Inferior parietal cortex (tissue), 1 donor: ENCODE measurements around the gene MST1R.

Source experiments
- DNase-seq: peaks from one replicate; pipeline ENCODE4 v3.0.0-alpha.2; 2016; ENCODE audit errors: extremely low spot score

The MST1R gene

DNA sequence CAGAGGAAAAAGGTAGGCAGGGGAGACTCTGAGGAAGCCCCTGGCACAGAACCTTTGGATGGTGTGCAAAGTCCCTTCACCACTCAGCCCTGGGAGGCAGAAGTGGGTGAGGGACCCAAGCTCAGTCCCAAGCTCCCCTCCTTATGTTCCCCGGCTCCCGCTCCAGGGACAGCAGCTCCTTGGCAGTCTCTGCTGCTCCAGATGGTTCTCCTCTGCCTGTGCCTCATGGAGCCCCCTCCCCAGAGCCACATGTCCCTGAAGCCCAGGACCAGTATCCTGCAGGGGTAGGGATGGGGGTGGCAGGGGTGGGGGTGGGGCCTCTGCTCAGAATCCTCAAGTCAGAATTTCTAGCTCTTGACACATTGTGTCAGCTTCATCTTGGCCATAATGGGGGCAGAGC is 26.0 kb downstream of the MST1R start:
- no peak for DNase-seq

DNA sequence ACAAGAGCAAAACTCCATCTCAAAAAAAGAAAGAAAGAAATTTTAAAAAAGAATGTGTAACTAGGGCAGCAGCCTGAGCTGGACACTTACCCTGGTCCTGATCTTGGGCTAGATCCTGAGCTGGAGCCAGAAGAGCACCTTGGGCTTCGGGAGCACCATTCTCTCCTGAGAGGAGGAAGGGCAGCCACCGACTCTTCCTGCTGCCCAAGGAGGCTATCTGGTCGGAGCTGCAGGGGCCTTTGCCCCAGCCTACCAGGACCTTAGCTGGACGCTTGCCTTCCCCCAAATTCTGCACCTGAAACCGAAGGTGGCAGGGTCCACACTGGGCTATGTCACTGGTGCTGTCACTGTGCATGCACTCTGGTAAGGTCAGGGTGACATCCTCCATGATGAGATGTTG is 27.1 kb downstream of the MST1R start:
- no peak for DNase-seq

DNA sequence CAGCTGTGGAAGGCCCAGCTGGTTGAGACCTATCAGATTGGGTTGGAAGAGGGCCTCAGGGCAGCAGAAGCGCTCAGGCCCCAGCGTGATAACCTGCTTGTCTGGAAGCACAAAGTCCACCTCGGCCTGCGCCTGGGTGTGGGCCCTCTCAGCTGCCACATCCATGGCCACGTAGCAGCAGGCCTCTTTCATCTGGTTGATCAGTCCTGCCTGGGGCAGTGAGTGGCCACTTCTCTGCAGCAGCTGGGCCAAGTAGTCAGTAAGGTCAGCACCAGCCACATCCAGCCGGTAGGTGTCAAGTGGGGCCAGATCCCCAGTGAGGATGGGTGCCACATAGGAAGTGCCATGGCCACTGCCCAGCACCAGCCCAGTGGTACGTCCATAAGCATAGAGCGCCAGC is 30.1 kb downstream of the MST1R start:
- DNase-seq, result no peak

DNA sequence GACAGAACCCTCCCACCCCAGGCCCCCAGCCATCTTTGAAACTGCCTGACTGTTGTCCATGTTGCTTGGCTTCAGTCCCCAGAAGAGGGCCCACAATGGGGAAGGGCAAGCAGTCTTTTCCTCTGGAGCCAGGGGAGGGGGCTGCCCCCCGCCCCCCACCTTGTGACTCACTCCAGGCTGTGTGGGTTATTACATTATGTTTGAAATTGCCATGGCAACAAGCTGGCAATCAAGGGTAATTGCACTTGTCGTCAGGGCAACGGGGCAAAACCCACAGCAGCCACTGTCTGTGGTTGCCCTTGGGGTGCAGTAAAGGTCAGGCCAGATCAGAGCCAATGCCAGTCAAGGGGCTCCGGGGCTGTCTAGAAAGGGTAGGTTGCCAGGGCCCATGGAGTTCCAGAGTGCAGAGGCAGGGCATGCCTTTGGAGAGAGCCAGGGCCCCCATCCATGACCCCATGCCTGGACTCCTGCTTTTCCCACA is 30.8 kb downstream of the MST1R start:
- no peak for DNase-seq

DNA sequence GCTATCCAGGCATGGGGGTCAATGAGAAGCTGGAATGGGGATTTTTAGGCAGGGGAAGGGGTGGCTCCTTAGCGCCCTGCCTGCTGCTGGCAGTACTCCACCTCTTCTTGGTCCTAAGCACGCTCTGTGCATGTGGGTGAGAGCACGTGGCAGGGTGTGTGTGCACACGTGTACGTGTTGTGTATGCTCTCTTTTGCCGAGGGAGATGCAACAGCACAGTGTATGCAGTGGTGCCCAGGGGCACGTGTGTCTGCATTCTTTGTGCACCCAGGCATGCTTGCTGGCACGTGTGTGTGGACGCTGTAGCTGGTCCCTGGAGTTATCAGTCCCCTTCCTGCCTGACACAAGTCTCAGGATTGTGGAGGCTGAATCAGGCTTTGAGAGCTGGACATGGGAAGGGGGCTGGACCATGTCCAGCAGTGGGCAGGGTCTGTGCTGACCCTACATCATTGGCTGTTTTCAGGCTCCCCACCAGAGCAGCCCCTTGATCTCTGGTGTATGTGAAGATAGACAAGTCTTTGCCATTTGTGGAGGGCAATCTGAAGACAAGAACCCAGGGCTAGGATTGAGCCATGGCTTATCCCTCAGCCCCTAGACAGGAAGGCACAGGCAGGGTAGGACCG is 32.0 kb downstream of the MST1R start:
- no peak for DNase-seq

DNA sequence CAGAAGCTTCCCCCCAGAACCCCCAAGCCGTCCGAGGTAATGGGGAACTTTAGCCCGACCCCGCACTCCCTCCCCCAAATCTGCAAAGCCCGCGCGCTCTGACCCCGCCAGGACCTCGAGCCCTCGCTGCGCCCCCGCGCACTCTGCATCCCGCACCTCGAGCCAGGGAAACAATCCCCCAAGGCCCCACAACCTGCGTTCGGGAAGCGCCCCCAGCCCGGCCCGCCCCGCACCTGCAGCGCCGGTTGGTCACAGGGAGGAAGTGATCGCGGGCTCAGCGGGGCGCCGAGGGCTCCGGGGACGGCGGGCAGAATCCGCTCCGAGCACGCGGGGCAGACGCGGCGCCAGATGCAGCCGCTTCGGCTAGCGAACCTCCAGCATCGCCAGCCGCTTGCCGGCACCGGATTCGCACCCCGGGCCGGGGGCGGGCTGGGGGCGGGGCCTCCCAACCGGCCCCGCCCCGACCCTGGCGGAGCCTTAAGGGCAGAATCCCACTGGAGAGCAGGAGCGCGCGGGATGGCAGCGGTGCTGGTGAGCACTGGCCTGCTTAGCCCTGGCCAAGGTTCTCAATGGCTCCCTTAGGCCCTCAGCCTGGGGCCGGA is 34.0 kb downstream of the MST1R start, which contains the start of gene CAMKV:
Gene CAMKV (minus strand): TSS at position 382 of the 602 bp plus-strand sequence. CDS start 7,518 bp downstream, outside the sequence.
- DNase-seq, result no peak

DNA sequence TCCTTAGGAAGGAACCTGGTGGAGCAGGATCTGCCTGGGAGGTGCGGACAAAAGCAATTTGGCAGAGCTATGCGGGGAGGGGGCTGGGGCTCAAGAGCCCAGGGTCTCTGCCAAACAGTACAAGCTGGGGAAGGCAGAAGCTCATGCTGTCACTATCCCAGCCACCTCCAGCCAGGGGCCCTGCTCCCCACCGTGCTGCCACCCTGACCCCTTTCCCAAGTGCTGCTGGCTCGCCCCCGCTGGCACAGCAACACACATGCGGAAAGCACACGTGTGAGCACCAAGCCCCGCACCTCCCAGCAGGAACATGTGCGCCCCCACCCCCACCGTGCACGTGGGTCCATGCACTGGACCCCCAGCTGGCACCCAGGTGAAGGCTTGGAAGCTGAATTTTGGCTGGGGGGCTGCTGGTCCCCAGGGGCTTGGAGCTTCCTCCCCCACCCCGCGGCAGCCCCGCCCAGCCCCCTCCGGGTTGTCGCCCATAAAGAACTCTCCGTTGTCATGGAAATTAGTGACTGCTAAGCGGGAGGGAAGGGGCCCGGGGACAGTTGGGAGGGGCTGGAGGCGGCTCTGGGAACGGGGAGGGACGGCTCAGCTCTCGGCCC is 34.7 kb downstream of the MST1R start:
- DNase-seq, result no peak

DNA sequence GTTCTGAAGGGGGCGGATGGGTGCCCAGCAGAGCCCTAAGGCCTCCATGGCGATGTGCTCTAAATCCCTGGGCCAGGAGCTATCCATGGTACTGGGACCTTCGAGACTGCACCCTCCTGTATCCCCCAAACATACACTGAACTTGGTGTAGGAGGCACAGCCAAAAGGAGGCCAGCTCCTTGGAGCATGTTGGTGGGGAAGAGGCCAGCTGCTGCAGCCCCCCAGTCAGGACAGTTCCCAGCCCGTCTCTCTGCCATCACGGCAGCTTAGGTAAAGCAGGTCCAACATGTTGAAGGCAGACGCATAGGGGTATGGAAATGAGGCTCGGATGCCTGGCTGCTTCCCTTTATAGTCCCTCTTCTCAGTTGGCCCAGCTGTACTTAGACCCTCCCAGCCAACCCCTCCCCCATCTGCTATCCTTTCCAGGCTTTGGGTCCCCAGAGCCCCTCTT is 35.8 kb downstream of the MST1R start:
- no peak for DNase-seq

DNA sequence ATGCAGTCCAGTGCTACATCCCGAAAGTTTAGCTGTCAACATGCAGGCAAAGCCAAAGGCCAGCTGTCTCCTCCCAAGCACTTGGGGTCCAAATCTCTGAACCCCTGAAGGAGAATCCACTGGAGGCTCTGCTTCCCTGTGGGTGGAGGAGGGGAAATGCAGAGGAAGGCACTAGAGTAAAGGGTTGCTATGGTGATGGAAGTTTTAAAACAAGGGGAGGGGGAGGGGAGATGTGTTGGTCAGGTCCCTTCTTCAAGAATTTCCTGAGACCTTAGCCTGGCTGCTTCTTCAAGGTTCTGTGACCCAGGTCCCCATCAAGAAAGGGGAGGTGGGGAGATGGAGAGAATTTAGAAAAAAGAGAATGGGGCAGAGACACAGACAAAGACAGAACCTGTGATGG is 36.3 kb downstream of the MST1R start:
- no peak for DNase-seq

DNA sequence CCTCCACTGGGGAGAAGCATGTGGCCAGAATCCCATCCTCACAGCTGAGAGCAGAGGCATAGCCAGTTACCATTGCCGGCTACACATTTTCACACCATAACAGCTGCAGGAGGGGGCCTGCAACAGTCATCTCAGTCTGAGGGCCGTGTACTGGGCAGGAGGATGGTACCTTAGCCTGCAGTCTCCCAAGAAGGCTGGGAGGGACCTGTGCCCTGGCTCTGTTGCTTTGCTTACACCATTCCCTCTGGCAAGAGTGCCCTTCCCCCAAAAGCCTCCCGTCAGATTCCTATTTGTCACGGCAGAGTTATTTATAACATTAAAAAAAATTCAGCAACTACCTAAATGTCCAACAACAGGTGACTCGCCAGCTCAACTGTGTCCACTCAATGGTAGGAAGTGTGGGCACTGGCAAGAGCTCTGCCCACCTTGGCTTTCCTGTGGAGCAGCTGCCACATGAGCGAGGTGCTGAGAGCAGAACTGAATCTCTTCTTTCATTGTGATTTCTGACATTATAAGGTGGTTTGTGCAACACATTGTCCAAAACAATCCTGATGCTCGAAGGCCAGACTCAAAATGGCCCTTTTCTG is 38.4 kb downstream of the MST1R start:
- DNase-seq, result no peak

DNA sequence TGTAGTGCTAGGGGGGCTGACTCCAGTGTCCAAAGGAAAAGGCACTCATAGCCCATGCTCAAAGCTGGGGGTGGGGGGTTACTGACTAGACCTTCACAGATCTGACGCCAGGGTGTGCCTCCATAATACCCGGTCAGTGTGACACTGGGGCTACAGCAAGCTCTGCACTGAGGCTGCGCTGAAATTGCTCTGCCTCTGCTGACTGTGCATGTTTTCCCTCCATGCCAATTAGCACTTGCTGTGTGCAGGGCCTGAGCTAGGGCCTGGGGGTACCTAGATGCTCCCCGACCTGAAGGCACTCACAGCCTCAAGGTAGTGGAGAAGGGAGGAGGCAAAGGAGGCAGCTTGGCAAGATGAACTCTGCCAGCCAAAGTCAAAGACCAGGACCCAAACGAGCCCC is 39.2 kb downstream of the MST1R start:
- DNase-seq, result no peak

DNA sequence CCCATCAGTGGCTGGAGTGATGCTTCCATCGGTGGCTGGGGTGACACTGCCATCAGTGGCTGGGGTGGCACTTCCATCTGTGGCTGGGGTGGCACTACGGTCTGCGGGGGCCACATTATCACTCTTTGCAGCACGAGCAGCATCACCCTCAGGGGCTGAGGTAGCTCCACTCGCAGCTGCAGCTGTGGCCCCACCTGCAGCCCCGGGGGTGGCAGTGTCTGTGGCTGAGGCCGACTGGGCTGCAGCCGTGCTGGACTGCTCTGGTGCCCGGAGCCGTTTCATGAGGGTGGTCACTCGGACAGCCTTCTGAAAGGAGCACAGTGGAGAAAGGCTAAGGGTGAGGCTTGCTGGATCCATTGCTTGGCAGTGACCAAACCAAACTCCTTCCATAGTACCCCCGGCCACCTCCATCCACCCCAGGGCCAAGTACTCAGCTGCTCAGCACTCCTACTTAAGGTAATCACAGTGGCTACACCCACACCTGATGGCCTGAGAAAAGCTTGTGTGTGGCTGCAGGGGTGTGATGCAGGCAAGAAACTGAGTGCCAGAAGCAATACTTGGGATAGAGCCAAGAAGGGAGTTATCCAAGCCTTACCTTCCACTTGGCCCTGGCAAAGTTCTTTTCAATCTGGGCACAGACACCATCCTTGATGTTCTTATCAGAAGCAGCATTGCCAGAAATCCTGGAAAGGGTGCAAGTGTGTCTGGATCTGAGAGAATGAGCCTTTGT is 43.9 kb downstream of the MST1R start:
- no peak for DNase-seq

DNA sequence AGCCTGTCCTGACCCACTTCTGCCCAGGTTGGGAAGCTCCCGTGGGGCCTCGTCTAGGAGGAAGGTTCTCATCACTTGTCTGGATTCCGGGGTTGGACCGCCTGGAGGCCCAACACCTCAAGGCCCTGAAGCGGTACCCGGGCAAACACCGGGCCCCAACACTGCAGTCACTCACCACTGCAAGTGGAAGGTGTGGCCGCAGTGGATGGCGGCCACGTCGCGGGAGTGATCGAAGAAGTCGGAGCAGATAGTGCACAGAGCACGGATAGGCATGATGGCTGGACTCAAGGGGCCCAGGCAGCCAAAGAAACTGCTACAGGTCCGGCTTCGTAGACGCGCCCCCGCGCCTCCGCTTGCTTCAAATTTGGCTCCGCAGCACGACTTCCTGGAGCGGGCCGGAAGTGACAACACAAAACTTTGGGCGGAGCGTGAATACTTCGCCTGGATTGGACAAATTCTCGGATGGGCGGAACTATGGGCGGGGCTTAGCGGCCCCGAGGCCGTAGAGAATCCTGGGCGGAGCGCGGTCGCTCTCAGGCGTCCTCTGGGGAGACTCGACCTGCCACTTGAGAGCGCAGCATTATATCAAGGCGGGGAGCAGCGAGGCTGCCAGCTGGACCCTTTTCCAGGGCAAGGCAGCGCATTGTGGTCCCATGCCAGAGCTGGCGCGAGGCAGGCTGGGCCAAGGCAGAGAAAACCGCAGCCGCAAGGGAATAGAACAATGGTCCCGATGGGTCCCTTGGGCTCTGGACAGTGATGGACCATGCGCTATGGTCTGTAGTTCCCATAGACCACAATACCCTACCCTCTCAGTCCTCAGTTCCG is 47.3 kb downstream of the MST1R start, which contains the start of gene TRAIP:
Gene TRAIP (minus strand): TSS at position 384 of the 825 bp plus-strand sequence. CDS start 111 bp downstream, at position 273.
- peak; percentile 97 for DNase-seq

DNA sequence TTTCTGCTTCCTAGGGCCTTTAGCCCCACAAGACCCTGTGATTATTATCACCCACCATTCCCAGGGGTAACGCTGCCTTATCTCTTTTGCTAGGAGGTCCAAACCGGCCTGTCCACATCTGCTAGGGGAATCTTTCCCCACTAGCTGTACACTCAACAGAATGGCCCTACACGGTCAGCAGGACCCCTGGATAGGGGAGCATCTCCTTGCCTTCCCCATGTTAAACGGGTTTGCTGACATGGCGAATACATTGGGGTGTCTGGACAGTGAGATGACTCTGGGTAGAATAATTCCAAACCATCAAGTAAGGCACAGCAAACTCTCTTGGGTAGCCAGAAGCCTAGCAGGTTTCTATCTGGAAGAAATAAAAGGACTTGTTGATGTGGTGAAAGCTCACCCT is 48.0 kb downstream of the MST1R start:
- no peak for DNase-seq

DNA sequence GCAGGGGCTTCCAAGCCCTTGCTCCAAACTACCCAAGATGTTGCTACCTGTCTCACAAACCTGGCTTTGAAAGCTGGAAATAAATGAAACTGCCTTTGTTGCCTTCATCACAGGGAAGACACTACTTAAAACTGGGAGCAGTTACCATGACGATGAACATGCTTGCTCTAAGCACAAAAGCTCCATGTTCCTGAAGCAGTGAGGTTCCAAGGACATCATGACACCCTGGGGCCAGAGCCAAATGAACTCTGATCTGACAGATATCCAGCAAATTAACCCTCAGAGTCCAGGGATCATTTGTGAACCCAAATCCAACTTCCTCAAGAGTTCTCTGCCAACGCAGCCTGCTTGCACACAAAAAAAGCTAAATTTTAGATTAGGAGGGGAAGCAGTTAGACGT is 58.0 kb downstream of the MST1R start:
- DNase-seq, result no peak

DNA sequence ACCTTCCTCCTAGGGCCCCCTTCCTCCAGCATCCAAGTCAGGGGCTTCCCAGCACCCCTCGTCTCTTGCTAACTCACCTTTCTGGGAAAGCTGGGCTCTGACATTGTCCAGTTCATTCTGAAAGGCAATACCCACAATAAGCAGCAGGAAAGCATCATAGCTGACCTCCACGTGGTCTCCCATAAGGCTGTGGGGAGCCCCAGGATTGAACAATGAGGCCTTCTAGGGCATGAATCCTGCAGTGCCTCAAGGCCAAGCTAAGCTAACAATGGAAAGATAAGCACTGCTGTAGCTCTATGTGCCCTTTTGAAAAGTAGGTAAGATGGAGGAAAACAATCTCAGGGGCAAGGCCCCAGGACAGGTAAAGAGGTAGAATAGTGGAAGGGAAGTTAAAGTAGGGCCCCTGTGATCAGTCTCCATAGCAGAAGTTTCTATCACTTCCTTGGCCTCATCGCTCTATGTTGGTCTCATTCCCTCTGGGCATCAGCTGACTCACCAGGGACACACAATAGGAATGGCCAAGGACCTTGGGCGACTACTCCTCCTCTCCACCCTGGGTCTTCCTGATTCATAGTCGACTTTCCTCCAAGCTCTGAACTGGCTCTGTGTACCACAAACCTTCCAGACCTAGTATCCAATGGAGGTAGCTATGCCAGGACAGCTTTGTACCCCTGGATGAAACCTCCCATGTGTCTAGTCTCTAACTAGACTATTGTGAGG is 59.0 kb downstream of the MST1R start:
- no peak for DNase-seq

DNA sequence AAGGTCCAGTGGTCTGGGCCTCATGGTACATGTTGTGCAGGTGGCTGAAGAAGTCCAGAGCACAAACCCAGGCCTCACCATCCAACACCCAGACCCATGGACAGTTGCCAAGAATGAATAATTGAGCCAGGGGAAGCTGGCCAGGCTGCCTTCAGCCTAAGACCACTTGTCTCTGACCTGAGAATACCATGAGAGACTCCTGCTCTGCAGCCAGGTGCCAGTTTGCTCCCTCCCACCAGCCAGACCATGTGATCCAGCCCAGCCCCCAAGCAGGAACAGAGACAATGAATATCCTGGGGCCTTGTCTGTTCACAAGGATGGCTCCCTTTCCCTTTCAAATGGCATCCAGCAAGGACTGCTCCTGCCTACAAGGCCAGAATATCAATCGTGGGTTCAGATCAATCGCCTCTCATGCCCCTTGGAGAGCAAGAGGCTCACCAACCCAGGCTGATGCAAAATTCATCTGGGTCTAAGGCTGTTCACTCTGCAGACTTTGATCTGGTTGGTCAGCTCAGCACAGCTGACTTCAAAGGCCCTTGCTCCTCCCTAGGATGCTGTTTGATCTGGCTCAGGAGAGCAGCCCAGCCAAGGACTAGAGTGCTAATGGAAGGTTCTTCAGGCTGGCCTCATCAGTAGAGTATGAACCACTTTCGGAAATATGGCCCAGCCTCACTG is 60.7 kb downstream of the MST1R start:
- no peak for DNase-seq

DNA sequence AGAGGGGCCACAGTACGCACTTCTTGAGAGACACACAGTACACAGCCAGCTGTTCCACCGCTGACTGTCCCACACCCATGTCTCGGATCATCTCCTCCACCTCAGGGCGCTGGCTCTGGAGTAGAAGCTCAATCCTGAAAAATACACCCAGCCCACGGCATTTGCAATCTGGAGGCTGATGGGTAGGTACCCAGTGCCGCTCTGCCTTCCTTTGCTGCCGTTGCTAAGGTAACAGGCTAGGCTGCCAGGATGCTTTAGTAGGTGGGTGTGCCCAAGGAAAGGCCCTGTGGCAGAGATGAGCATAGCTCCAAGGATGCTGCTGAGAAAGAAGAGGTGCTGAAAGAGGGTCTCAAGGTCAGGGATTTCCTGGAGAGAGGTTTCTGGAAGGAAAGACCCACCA is 61.9 kb downstream of the MST1R start:
- DNase-seq, result peak; percentile 47

DNA sequence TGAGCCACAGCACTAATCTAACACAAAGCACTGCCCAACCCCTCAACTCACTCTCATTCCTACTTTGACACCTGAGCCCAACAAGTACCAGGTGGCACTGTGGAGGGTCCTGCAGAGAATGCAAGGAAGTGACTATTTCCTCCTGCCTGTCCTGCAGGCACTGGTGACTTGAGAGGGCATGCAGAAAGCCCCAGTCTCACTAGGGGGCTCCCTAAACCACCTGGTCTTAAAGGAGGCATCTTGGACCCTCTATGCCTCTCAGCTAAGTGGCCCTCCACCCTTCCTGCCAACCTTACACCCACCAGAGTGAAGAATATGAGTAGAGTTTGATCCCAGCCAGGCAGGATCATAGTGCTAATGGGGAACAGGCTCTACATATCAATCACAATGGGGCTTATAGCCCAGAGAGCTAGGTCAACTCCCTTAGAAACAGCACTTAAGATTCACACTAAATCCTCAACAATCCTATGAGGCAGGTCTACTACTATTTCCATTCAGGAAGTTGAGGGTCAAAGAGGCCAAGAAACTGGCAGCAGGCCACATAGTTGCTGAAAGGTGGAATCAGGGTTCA is 62.5 kb downstream of the MST1R start:
- no peak for DNase-seq

DNA sequence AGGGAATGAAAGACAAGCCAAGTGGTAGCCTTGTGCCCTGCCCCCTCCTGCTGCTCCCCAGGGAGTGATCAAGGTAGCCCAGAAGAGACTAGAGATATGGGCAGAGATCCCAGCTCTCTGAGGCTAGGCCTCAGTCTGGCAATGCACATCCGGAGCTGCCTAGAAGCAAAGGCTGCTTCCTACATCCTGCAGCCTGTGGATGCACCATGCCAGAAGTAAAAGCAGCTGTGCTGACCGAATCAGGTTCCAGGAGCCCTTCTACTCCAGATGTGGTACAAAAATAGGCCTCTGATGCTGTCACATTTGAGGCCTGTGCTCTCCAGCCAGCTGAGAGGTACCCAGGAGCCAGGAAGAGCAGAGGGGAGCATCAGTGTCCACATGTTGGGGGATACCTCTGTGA is 63.3 kb downstream of the MST1R start:
- no peak for DNase-seq
